ENCODE results near the gene PSMD8. TPM values are rescaled to one million over a fixed set of nuclear protein-coding genes. Genes with fewer than 3 reads are reported as not detected.
"Not testable (repeated sequence)": the region's sequence is repeated elsewhere in the genome, so short reads cannot be mapped to it uniquely, and the experiment has no call there.

The PSMD8 gene
- total RNA-seq, 1 donor from 2014 or later: 197 TPM

- Mint-ChIP-seq H3K4me3 (ENCODE audit: unreplicated experiment) (no peak overlapping the region), H3K9me3 (ENCODE audit: low read depth) (no peaks in the 10 kb centered on the region), H3K27me3 (ENCODE audit: low read depth) (peaks cover 24% of the 10 kb centered on the region), H3K36me3 (ENCODE audit: low read depth) (no peaks in the 10 kb centered on the region), H3K4me1 (ENCODE audit: low read depth) (peaks cover 7% of the 10 kb centered on the region), H3K27ac (ENCODE audit: unreplicated experiment) (no peak overlapping the region)
- no peak for TF ChIP-seq CTCF (IDR thresholded peaks at IDR 0.05)
- no peak for DNase-seq (ENCODE audit: low spot score)
Measured at GRCh38 chr19:38422438-38422837, 48.1 kb downstream of the PSMD8 start.

DNA sequence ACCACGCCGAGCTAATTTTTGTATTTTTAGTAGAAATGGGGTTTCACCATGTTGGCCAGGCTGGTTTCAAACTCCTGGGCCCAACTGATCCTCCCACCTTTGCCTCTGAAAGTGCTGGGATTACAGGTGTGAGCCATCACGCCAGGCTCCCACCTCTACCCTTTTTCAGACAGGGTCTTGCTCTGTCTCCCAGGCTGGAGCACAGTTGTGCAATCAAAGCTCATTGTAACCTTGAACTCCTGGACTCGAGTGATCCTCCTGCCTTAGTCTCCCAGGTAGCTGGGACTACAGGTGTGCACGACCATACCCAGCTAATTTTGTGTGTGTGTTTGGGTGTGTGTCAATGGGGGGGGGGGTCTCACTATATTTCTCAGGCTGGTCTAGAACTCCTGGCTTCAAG, 49.9 kb downstream of the PSMD8 start:
- no peak for TF ChIP-seq CTCF (IDR thresholded peaks at IDR 0.05)
- no peak for DNase-seq (ENCODE audit: low spot score)
- Mint-ChIP-seq H3K4me1 (ENCODE audit: low read depth) (no peaks in the 10 kb centered on the region), H3K27ac (ENCODE audit: unreplicated experiment) (no peak overlapping the region), H3K36me3 (ENCODE audit: low read depth) (no peaks in the 10 kb centered on the region), H3K9me3 (ENCODE audit: low read depth) (no peaks in the 10 kb centered on the region), H3K4me3 (ENCODE audit: unreplicated experiment) (no peak overlapping the region), H3K27me3 (ENCODE audit: low read depth) (peaks cover 17% of the 10 kb centered on the region)

DNA sequence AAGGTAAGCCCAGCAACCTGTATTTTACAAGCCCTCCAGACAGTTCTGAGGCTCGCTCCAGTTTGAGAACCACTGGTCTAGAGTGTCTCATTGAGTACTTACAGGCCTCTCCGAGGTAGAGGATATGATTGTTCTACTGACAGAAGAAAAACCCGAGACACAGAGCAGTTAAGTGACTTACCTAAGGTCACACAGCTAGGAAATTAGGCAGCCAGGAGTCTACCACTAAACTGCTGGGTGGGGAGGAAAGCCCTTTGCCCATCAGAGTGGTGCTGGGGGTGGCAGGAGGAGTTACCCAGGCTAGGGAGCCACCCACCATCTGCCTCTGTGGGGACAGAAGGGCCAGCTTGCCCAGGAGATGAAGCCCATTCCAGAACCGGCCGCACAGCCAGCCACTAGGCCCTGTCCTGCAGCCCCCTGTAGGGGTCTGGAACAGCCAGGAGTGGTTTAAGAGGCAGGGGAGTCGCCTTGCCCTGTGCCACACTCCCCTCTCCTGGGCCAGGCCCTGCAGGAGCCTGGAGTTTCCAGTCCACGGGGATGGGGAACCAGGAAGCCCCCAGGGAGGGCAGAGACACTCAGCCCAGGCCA, 50.9 kb downstream of the PSMD8 start:
- no peak for TF ChIP-seq CTCF (IDR thresholded peaks at IDR 0.05)
- no peak for DNase-seq (ENCODE audit: low spot score)
- H3K27me3 Mint-ChIP-seq (ENCODE audit: low read depth): peaks cover 16% of the 10 kb centered on the region
- H3K4me1 Mint-ChIP-seq (ENCODE audit: low read depth): no peaks in the 10 kb centered on the region
- no peaks in the 10 kb centered on the region for H3K9me3 Mint-ChIP-seq (ENCODE audit: low read depth)
- H3K36me3 Mint-ChIP-seq (ENCODE audit: low read depth): no peaks in the 10 kb centered on the region
- H3K27ac Mint-ChIP-seq (ENCODE audit: unreplicated experiment): no peak overlapping the region
- no peak overlapping the region for H3K4me3 Mint-ChIP-seq (ENCODE audit: unreplicated experiment)

- Mint-ChIP-seq H3K27ac (ENCODE audit: unreplicated experiment) (no peak within 1 kb of the TSS), H3K4me3 (ENCODE audit: unreplicated experiment) (no peak within 1 kb of the TSS), H3K4me1 (ENCODE audit: low read depth) (no peaks in the 10 kb centered on the region), H3K9me3 (ENCODE audit: low read depth) (no peaks in the 10 kb centered on the region), H3K36me3 (ENCODE audit: low read depth) (no peaks in the 10 kb centered on the region), H3K27me3 (ENCODE audit: low read depth) (peaks cover 20% of the 10 kb centered on the region)
- DNase-seq (ENCODE audit: low spot score): no peak
- TF ChIP-seq CTCF (IDR thresholded peaks at IDR 0.05): no peak
Measured at GRCh38 chr19:38425810-38426466, 51.6 kb downstream of the PSMD8 start, which contains the start of gene RASGRP4. TSS of gene RASGRP4 (minus strand) at chr19:38426219. CDS start at chr19:38426091, 128 bp downstream.

- H3K36me3 Mint-ChIP-seq (ENCODE audit: low read depth); H3K27ac Mint-ChIP-seq (ENCODE audit: unreplicated experiment); DNase-seq (ENCODE audit: low spot score); H3K4me3 Mint-ChIP-seq (ENCODE audit: unreplicated experiment); H3K9me3 Mint-ChIP-seq (ENCODE audit: low read depth); H3K4me1 Mint-ChIP-seq (ENCODE audit: low read depth): not testable (repeated sequence)
- H3K27me3 Mint-ChIP-seq (ENCODE audit: low read depth): peaks cover 20% of the 10 kb centered on the region
Measured at GRCh38 chr19:38427035-38427677, 52.8 kb downstream of the PSMD8 start.

Measured in chondrocyte (in vitro differentiated cells).